Measurements from ENCODE around the gene PDLIM4.

The PDLIM4 gene

DNA sequence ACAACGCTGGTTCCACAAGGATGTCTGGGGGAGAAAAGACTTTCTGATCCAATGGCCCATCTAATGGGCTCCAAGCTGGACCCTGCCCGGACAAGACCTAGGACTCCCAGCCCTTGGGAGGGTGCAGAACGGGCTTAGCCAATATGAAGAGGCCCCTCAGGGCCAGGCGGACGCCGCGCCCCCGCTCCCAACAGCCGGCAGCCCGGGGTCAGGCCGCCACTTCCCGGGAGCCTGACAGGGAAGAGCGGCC lies 30.3 kb upstream of the PDLIM4 start:
- TF ChIP-seq, protein P1, sequence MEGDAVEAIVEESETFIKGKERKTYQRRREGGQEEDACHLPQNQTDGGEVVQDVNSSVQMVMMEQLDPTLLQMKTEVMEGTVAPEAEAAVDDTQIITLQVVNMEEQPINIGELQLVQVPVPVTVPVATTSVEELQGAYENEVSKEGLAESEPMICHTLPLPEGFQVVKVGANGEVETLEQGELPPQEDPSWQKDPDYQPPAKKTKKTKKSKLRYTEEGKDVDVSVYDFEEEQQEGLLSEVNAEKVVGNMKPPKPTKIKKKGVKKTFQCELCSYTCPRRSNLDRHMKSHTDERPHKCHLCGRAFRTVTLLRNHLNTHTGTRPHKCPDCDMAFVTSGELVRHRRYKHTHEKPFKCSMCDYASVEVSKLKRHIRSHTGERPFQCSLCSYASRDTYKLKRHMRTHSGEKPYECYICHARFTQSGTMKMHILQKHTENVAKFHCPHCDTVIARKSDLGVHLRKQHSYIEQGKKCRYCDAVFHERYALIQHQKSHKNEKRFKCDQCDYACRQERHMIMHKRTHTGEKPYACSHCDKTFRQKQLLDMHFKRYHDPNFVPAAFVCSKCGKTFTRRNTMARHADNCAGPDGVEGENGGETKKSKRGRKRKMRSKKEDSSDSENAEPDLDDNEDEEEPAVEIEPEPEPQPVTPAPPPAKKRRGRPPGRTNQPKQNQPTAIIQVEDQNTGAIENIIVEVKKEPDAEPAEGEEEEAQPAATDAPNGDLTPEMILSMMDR (IDR thresholded peaks at IDR 0.05; ENCODE audit: insufficient read depth, low read depth, low read length, missing control alignments): no peak
- peak overlapping the region; percentile 61 for H3K4me3 ChIP-seq (ENCODE audit: low read depth, low read length)

DNA sequence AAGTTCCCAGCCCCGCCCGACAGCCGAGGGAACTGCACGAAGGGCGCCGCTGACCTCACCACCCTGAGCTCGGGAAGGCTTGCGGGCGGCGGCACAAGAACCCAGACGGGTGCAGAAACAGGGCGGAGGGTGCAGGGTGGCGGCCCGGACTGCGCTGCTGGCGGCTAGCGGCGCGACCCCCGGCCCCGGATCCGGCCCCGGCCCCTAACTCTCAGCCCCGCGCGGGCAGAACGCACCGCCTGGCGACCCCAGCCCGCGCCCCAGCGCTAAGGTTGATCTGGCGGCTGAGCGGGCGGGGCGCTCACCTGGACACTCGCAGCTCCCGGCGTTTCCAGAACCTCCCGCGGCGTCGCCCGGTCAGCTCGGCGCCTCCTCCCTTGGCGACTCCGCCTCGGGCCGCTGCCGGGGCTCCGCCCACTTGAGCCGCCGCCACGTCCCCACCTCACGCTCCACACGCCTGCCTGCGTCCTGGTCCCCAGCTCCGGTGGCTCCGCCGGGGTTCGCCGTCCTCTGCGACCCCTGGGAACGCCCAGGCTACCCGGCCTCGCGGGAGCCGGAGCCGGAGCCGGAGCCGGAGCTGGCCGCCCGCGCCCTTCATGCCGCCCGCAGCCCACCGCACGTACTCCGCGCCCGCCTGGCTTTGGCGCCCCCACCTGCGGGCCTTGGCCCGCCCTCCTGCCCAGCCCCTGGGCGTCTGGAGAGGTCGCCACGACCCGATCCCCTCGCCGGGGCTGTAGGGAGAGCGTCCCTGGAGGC lies 29.8 kb upstream of the PDLIM4 start, which contains the start of gene P4HA2:
TSS of gene P4HA2 (minus strand) at position 369 of the 756 bp plus-strand sequence. CDS start 9,227 bp downstream, outside the sequence.
- TF ChIP-seq, protein P1 (IDR thresholded peaks at IDR 0.05; ENCODE audit: insufficient read depth, low read depth, low read length, missing control alignments): no peak
- peak; percentile 71 for DNase-seq (ENCODE audit: low read depth)
- peak within 1 kb of the TSS; percentile 61 for H3K4me3 ChIP-seq (ENCODE audit: low read depth, low read length)

More for the DNA sequence above, 30.3 kb upstream of the PDLIM4 start:
- DNase-seq (ENCODE audit: low read depth): no peak

DNA sequence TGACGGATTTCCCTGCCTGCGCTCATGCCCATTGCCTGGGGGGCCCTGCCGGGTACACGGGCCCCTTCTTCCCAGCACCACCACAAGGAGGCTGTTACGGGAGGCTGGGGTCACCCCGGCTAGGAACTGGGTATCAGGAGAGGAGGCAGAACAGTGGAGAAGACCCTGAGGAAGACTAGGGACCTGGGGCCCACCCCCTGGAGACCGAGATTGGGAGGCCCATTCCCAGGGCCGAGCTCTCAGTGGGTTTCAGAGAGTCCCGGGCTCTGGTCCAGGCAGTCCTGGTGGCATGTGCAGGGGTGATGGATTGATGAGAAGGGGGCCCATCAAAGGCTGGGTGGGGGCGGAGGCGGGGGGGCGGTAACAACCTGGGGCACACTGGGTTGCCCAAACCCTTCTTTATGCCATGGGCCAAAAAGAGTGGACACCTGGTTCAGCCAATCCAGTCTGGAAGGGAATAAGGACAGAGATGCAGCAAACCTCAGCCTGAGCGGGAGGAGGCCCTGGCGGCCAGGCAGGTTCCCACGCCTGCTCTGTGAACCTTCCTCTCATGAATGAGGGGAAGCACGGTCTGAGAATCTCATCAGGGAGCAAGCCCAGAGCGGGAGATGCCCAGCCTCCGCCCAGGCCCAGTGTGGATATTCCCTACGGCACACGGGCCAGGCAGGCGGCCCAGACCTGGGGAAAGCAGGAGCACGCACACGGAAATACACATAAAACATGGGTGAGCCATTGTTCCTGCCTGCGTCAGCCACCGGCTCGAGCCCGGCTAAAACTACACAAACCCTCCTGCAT lies 29.1 kb upstream of the PDLIM4 start:
- TF ChIP-seq, protein P1 (IDR thresholded peaks at IDR 0.05; ENCODE audit: insufficient read depth, low read depth, low read length, missing control alignments): no peak
- H3K4me3 ChIP-seq (ENCODE audit: low read depth, low read length): peak overlapping the region; percentile 61
- no peak for DNase-seq (ENCODE audit: low read depth)

DNA sequence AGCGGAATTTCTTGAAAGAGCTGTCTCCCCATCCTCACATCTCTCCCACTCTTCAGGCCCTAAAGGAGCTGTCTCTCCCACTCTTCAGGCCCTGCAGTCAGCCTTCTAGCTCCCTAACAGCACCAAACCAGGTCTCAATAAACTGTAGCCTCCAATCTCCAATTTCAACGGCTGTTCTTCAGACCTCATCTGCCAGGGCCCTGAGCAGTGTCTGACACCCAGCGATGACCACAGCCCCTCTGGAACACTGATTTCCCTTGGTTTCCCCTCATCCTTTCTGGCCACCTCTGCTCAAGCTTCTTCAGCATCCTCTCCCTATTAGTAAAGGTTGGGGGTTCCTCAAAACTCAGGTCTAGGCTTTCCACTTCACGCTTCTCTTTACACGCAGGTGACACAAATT lies 28.3 kb upstream of the PDLIM4 start:
- TF ChIP-seq, protein P1 (IDR thresholded peaks at IDR 0.05; ENCODE audit: insufficient read depth, low read depth, low read length, missing control alignments): no peak
- no peak overlapping the region for H3K4me3 ChIP-seq (ENCODE audit: low read depth, low read length)
- DNase-seq (ENCODE audit: low read depth): no peak

DNA sequence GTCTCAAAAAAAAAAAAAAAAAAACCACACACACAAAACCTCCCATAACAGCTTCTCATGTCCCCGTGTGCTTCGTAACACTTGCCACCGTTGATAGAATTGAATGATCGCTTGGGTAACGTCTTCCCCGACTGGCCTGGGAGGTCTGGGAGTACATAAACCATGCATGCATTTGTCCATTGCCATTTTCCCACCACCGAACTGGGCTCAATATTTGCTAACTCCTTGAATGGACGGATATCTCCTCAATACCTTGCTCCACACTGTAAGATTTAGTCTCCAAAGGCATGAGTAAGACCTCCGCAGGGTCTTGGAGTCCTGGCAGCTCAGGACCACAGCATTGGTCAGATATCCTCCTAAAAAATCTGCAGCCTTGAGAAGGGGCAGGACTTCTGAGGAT lies 26.6 kb upstream of the PDLIM4 start:
- DNase-seq (ENCODE audit: low read depth): no peak
- TF ChIP-seq, protein P1 (IDR thresholded peaks at IDR 0.05; ENCODE audit: insufficient read depth, low read depth, low read length, missing control alignments): no peak
- H3K4me3 ChIP-seq (ENCODE audit: low read depth, low read length): no peak overlapping the region

DNA sequence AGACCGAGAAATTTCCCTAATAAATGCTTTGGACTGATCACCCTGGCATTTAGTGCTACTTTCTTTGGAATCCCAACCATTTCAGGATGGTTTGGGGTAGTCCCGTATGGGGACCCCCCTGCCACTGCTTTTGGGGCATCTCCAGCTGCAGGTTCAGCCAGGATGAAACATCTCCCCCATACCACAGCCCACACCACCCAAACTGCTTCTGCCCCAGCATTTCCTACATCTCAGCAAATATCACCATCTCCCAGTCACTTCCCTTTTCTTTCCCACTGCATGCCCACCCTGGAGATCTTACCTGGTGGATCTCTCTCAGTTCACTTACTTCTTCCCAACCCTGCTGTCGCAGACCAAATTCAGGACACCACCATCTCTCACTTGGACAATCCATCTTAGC lies 25.0 kb upstream of the PDLIM4 start:
- TF ChIP-seq, protein P1 (IDR thresholded peaks at IDR 0.05; ENCODE audit: insufficient read depth, low read depth, low read length, missing control alignments): no peak

More for the DNA sequence above, 25.0 kb upstream of the PDLIM4 start:
- no peak for DNase-seq (ENCODE audit: low read depth)
- no peak overlapping the region for H3K4me3 ChIP-seq (ENCODE audit: low read depth, low read length)

Measured in GM12865 (cell line).